H1 (cell line): Measurements from ENCODE around the gene TFG. TPM values are rescaled to one million over a fixed set of nuclear protein-coding genes. Genes with fewer than 3 reads are reported as not detected.

Source experiments
- CHD7 ChIP-seq: fragments of 300-600 bp; sonication (generic); IDR thresholded peaks from 2 replicates; pipeline ENCODE4 v1.7.1; 2012; ENCODE audit warnings: low read length, moderate library complexity, mild to moderate bottlenecking, inconsistent platforms; ENCODE audit not compliant: insufficient replicate concordance
- POLR2AphosphoS5 ChIP-seq: IDR thresholded peaks from 2 replicates; pipeline ENCODE4 v1.6.1; 2011; ENCODE audit warnings: low read depth, low read length
- polyA plus RNA-seq, 7 experiments: library from polyadenylated mRNA; depleted of rRNA in 3 of 7; stranded (reverse) in 5 of 7; unstranded in 2 of 7; fragments of >200 nt in 5 of 7; fragments of 200-250 nt in 2 of 7; gene quantifications; 1 replicate in 5 of 7; 2 replicates in 1 of 7; 4 replicates in 1 of 7; pipeline versions ENCODE4 v1.2.1 to v1.2.3, GENCODE V29; 2011 to 2013; ENCODE audit warnings: missing spikeins in 2 of 7, mixed read lengths in 2 of 7
- total RNA-seq: library from RNA; stranded (reverse); fragmentation: NEBNext Ultra II Directional; extraction: Animal tissue kit (Norgen Biotek cat#: 25700); gene quantifications from 2 replicates; pipeline ENCODE4 v1.2.1, GENCODE V29; 2021

TFG gene
- total and polyA plus RNA-seq, 2 of the 8 experiments (the other 6 are each of a cell fraction or from before 2014, with no cell fraction given), result 81.9 to 98.4 TPM

GRCh38 chr3:100706365-100706764 lies 2.9 kb upstream of the TFG start (continued):
- TF ChIP-seq CHD7, result no peak
- TF ChIP-seq POLR2AphosphoS5, result no peak
